HEK293 (cell line): Measurements from ENCODE around the gene PRPH.
A peak's percentile ranks its signal among the peaks of the same experiment; 100 is the strongest.

Experiments used
- CTCF ChIA-PET: fragments of 350-600 bp; formaldehyde crosslinking; extraction: SDS; loops from one replicate; lab custom pipeline; 2021; ENCODE audit warnings: antibody characterized with exemption; lab: Yijun Ruan, JAX
- POLR2A ChIA-PET: fragments of 300-600 bp; formaldehyde crosslinking; extraction: SDS; loops from one replicate; lab custom pipeline; 2020; ENCODE audit warnings: antibody characterized with exemption, inconsistent platforms; lab: Yijun Ruan, JAX
- H3K27ac ChIP-seq: fragments of 200-500 bp; sonication (Bioruptor generic); 2 replicates; pipeline ENCODE4 v1.5.1; 2014; ENCODE audit warnings: low read depth, low read length, control low read depth, inconsistent platforms; ENCODE audit errors: extremely low read depth
- H3K36me3 ChIP-seq, 2 experiments: fragments of 200-500 bp in 1 of 2; sonication (Bioruptor generic) in 1 of 2; 1 replicate in 1 of 2; 2 replicates in 1 of 2; pipeline ENCODE4 v1.5.1; 2014 to 2017; ENCODE audit warnings: inconsistent platforms in 2 of 2, low read length in 2 of 2; ENCODE audit not compliant: control insufficient read depth in 2 of 2, insufficient read depth in 1 of 2
- H3K4me1 ChIP-seq: fragments of 200-500 bp; sonication (Bioruptor generic); 2 replicates; pipeline ENCODE4 v1.5.1; 2014; ENCODE audit warnings: mild to moderate bottlenecking, low read length, inconsistent platforms; ENCODE audit not compliant: control insufficient read depth, insufficient read depth
- H3K4me3 ChIP-seq: 2 replicates; pipeline ENCODE4 v1.5.1; 2011; ENCODE audit warnings: low read depth, mild to moderate bottlenecking, control low read depth, low read length, moderate library complexity
- H3K9me3 ChIP-seq: fragments of 200-500 bp; sonication (Bioruptor generic); 2 replicates; pipeline ENCODE4 v1.5.1; 2014; ENCODE audit warnings: low read depth, low read length, inconsistent platforms; ENCODE audit not compliant: control insufficient read depth, insufficient read depth
- EGR2 ChIP-seq: fragments of 450-650 bp; formaldehyde crosslinking; IDR thresholded peaks from 2 replicates; pipeline ENCODE4 v1.5.1; 2016; ENCODE audit warnings: low read depth, missing biosample characterization, missing genetic modification characterization
- GLIS1 ChIP-seq: fragments of 450-650 bp; formaldehyde crosslinking; IDR thresholded peaks from 2 replicates; pipeline ENCODE4 v1.5.1; 2016; ENCODE audit warnings: missing biosample characterization, missing genetic modification characterization
- MYNN ChIP-seq: fragments of 450-650 bp; formaldehyde crosslinking; IDR thresholded peaks from 2 replicates; pipeline ENCODE4 v1.5.1; 2016; ENCODE audit warnings: missing biosample characterization, missing genetic modification characterization, borderline replicate concordance
- OVOL3 ChIP-seq: fragments of 450-650 bp; formaldehyde crosslinking; IDR thresholded peaks from 2 replicates; pipeline ENCODE4 v1.5.1; 2016; ENCODE audit warnings: missing biosample characterization, missing genetic modification characterization
- PRDM1 ChIP-seq: fragments of 450-650 bp; formaldehyde crosslinking; IDR thresholded peaks from 2 replicates; pipeline ENCODE4; 2016; ENCODE audit warnings: missing biosample characterization, missing genetic modification characterization
- RBAK ChIP-seq: fragments of 450-650 bp; formaldehyde crosslinking; IDR thresholded peaks from 2 replicates; pipeline ENCODE4 v1.5.1; 2016; ENCODE audit warnings: missing biosample characterization, missing genetic modification characterization
- SCRT1 ChIP-seq: fragments of 450-650 bp; formaldehyde crosslinking; IDR thresholded peaks from 2 replicates; pipeline ENCODE4 v1.5.1; 2016; ENCODE audit warnings: missing biosample characterization, missing genetic modification characterization, borderline replicate concordance
- ZBTB1 ChIP-seq: fragments of 450-650 bp; formaldehyde crosslinking; IDR thresholded peaks from 2 replicates; pipeline ENCODE4 v1.5.1; 2016; ENCODE audit warnings: missing biosample characterization, missing genetic modification characterization
- ZBTB48 ChIP-seq: fragments of 450-650 bp; formaldehyde crosslinking; IDR thresholded peaks from 2 replicates; pipeline ENCODE4 v1.5.1; 2016; ENCODE audit warnings: missing biosample characterization, missing genetic modification characterization
- ZNF10 ChIP-seq: fragments of 450-650 bp; formaldehyde crosslinking; IDR thresholded peaks from 2 replicates; pipeline ENCODE4 v1.5.1; 2017; ENCODE audit warnings: missing biosample characterization, missing genetic modification characterization
- ZNF140 ChIP-seq: fragments of 450-650 bp; formaldehyde crosslinking; IDR thresholded peaks from 2 replicates; pipeline ENCODE4 v1.5.1; 2016; ENCODE audit warnings: missing biosample characterization, missing genetic modification characterization
- ZNF155 ChIP-seq: fragments of 450-650 bp; formaldehyde crosslinking; IDR thresholded peaks from 2 replicates; pipeline ENCODE4 v1.5.1; 2016; ENCODE audit warnings: missing biosample characterization, missing genetic modification characterization
- ZNF175 ChIP-seq: fragments of 450-650 bp; formaldehyde crosslinking; IDR thresholded peaks from 2 replicates; pipeline ENCODE4 v1.5.1; 2016; ENCODE audit warnings: missing biosample characterization, missing genetic modification characterization
- ZNF19 ChIP-seq: fragments of 450-650 bp; formaldehyde crosslinking; IDR thresholded peaks from 2 replicates; pipeline ENCODE4; 2016; ENCODE audit warnings: missing biosample characterization, missing genetic modification characterization, low read depth
- ZNF239 ChIP-seq: fragments of 450-650 bp; formaldehyde crosslinking; IDR thresholded peaks from 2 replicates; pipeline ENCODE4 v1.5.1; 2016; ENCODE audit warnings: missing biosample characterization, missing genetic modification characterization
- ZNF302 ChIP-seq: fragments of 450-650 bp; formaldehyde crosslinking; IDR thresholded peaks from 2 replicates; pipeline ENCODE4 v1.5.1; 2016; ENCODE audit warnings: missing biosample characterization, missing genetic modification characterization, low read depth
- ZNF324 ChIP-seq: fragments of 450-650 bp; formaldehyde crosslinking; IDR thresholded peaks from 2 replicates; pipeline ENCODE4 v1.5.1; 2016; ENCODE audit warnings: missing biosample characterization, missing genetic modification characterization
- ZNF335 ChIP-seq: fragments of 450-650 bp; formaldehyde crosslinking; conservative IDR thresholded peaks from 2 replicates; pipeline ENCODE4 v1.5.1; 2016; ENCODE audit warnings: missing biosample characterization, missing genetic modification characterization
- ZNF350 ChIP-seq: fragments of 450-650 bp; formaldehyde crosslinking; IDR thresholded peaks from 2 replicates; pipeline ENCODE4 v1.5.0; 2017; ENCODE audit warnings: missing biosample characterization, mild to moderate bottlenecking, missing genetic modification characterization
- ZNF571 ChIP-seq: fragments of 450-650 bp; formaldehyde crosslinking; IDR thresholded peaks from 2 replicates; pipeline ENCODE4 v1.5.0; 2017; ENCODE audit warnings: missing biosample characterization, missing genetic modification characterization
- ZNF623 ChIP-seq: fragments of 450-650 bp; formaldehyde crosslinking; IDR thresholded peaks from 2 replicates; pipeline ENCODE4 v1.5.1; 2016; ENCODE audit warnings: missing biosample characterization, missing genetic modification characterization
- ZNF837 ChIP-seq: fragments of 450-650 bp; formaldehyde crosslinking; IDR thresholded peaks from 2 replicates; pipeline ENCODE4 v1.5.1; 2016; ENCODE audit warnings: missing biosample characterization, missing genetic modification characterization
- ZSCAN16 ChIP-seq: fragments of 450-650 bp; formaldehyde crosslinking; IDR thresholded peaks from 2 replicates; pipeline ENCODE4 v1.5.1; 2016; ENCODE audit warnings: missing biosample characterization, missing genetic modification characterization
- TF ChIP-seq, protein P1 (sequence below): fragments of 450-650 bp; formaldehyde crosslinking; IDR thresholded peaks from 2 replicates; pipeline ENCODE4 v1.5.1; 2016; ENCODE audit warnings: missing biosample characterization, missing genetic modification characterization
- TF ChIP-seq, protein P2 (sequence below): fragments of 450-650 bp; formaldehyde crosslinking; IDR thresholded peaks from 2 replicates; pipeline ENCODE4 v1.5.1; 2017; ENCODE audit warnings: missing biosample characterization, missing genetic modification characterization
- TF ChIP-seq, protein P3 (sequence below): fragments of 450-650 bp; formaldehyde crosslinking; IDR thresholded peaks from 2 replicates; pipeline ENCODE4 v1.5.1; 2016; ENCODE audit warnings: missing biosample characterization, missing genetic modification characterization, borderline replicate concordance
- TF ChIP-seq, protein P4 (sequence below): fragments of 450-650 bp; formaldehyde crosslinking; IDR thresholded peaks from 2 replicates; pipeline ENCODE4 v1.5.1; 2016; ENCODE audit warnings: missing biosample characterization, missing genetic modification characterization

The PRPH gene

DNA sequence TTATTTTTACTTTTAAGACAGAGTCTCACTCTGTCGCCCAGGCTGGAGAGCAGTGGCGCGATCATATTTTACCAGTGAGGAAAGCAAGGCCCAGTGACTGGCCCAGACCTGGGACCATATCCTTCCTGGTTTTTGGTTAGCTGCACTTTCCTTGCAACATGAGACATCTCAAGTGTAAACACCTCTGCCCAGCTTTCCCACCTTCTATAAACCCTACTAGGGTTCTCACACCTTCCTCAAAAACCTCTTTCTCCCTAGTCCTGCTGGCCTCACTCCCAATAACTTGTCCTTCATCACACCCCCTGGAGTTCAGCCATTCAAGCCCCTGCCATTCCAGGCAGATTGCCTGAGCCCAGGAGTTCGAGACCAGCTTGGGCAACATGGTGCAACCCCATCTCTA, 10.3 kb upstream of the PRPH start:
- ChIA-PET POLR2A (interaction anchor here (1.0 kb wide), 1 partner anchor 63 kb away, joined by 3 read pairs; no protein-coding TSS in a partner anchor), CTCF (interaction anchor here (0.6 to 8.9 kb wide), 13 partner anchors 9 to 477 kb away, joined by 3 to 208 read pairs (median 4); partner anchors contain the start of genes DNAJC22 and PRPH)
- Histone ChIP-seq H3K9me3 (no peaks in the 10 kb centered on the region), H3K36me3 (peaks cover 0 to 3% of the 10 kb centered on the region in 2 experiments; a peak in 1 of 3 replicates), H3K4me3 (no peak overlapping the region), H3K4me1 (peaks cover under 1% of the 10 kb centered on the region; the same call in 1 of the 2 replicates), H3K27ac (no peak overlapping the region; the same call in 1 of the 2 replicates)
- no peak for TF ChIP-seq MYNN
- TF ChIP-seq ZNF239 (tag by site-specific recombination): no peak
- TF ChIP-seq ZSCAN16 (tag by site-specific recombination): no peak
- TF ChIP-seq EGR2 (tag by site-specific recombination): no peak
- TF ChIP-seq ZNF324 (tag by site-specific recombination): no peak
- TF ChIP-seq ZNF302 (tag by site-specific recombination): no peak
- TF ChIP-seq OVOL3 (tag by site-specific recombination): no peak
- TF ChIP-seq ZNF10 (tag by site-specific recombination): no peak
- TF ChIP-seq, protein P1, sequence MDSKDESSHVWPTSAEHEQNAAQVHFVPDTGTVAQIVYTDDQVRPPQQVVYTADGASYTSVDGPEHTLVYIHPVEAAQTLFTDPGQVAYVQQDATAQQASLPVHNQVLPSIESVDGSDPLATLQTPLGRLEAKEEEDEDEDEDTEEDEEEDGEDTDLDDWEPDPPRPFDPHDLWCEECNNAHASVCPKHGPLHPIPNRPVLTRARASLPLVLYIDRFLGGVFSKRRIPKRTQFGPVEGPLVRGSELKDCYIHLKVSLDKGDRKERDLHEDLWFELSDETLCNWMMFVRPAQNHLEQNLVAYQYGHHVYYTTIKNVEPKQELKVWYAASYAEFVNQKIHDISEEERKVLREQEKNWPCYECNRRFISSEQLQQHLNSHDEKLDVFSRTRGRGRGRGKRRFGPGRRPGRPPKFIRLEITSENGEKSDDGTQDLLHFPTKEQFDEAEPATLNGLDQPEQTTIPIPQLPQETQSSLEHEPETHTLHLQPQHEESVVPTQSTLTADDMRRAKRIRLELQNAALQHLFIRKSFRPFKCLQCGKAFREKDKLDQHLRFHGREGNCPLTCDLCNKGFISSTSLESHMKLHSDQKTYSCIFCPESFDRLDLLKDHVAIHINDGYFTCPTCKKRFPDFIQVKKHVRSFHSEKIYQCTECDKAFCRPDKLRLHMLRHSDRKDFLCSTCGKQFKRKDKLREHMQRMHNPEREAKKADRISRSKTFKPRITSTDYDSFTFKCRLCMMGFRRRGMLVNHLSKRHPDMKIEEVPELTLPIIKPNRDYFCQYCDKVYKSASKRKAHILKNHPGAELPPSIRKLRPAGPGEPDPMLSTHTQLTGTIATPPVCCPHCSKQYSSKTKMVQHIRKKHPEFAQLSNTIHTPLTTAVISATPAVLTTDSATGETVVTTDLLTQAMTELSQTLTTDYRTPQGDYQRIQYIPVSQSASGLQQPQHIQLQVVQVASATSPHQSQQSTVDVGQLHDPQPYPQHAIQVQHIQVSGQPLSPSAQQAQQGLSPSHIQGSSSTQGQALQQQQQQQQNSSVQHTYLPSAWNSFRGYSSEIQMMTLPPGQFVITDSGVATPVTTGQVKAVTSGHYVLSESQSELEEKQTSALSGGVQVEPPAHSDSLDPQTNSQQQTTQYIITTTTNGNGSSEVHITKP (tag by site-specific recombination): 0 out of 2 replicates have a peak, but pooled peaks have one; percentile 28
- no peak for TF ChIP-seq ZNF623
- no peak for TF ChIP-seq ZBTB1 (tag by site-specific recombination)
- TF ChIP-seq ZNF571 (tag by site-specific recombination): no peak
- no peak for TF ChIP-seq ZNF155 (tag by site-specific recombination)
- no peak for TF ChIP-seq RBAK (tag by site-specific recombination)
- no peak for TF ChIP-seq SCRT1 (tag by site-specific recombination)
- TF ChIP-seq, protein P2, sequence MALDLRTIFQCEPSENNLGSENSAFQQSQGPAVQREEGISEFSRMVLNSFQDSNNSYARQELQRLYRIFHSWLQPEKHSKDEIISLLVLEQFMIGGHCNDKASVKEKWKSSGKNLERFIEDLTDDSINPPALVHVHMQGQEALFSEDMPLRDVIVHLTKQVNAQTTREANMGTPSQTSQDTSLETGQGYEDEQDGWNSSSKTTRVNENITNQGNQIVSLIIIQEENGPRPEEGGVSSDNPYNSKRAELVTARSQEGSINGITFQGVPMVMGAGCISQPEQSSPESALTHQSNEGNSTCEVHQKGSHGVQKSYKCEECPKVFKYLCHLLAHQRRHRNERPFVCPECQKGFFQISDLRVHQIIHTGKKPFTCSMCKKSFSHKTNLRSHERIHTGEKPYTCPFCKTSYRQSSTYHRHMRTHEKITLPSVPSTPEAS (tag by site-specific recombination): no peak
- TF ChIP-seq ZNF140 (tag by site-specific recombination): no peak
- TF ChIP-seq, protein P3, sequence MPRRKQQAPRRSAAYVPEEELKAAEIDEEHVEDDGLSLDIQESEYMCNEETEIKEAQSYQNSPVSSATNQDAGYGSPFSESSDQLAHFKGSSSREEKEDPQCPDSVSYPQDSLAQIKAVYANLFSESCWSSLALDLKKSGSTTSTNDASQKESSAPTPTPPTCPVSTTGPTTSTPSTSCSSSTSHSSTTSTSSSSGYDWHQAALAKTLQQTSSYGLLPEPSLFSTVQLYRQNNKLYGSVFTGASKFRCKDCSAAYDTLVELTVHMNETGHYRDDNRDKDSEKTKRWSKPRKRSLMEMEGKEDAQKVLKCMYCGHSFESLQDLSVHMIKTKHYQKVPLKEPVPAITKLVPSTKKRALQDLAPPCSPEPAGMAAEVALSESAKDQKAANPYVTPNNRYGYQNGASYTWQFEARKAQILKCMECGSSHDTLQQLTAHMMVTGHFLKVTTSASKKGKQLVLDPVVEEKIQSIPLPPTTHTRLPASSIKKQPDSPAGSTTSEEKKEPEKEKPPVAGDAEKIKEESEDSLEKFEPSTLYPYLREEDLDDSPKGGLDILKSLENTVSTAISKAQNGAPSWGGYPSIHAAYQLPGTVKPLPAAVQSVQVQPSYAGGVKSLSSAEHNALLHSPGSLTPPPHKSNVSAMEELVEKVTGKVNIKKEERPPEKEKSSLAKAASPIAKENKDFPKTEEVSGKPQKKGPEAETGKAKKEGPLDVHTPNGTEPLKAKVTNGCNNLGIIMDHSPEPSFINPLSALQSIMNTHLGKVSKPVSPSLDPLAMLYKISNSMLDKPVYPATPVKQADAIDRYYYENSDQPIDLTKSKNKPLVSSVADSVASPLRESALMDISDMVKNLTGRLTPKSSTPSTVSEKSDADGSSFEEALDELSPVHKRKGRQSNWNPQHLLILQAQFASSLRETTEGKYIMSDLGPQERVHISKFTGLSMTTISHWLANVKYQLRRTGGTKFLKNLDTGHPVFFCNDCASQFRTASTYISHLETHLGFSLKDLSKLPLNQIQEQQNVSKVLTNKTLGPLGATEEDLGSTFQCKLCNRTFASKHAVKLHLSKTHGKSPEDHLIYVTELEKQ (tag by site-specific recombination): no peak
- TF ChIP-seq GLIS1 (tag by site-specific recombination): peak; percentile 48; the same call in 1 of the 2 replicates
- TF ChIP-seq ZNF335 (tag by site-specific recombination): no peak
- TF ChIP-seq, protein P4, sequence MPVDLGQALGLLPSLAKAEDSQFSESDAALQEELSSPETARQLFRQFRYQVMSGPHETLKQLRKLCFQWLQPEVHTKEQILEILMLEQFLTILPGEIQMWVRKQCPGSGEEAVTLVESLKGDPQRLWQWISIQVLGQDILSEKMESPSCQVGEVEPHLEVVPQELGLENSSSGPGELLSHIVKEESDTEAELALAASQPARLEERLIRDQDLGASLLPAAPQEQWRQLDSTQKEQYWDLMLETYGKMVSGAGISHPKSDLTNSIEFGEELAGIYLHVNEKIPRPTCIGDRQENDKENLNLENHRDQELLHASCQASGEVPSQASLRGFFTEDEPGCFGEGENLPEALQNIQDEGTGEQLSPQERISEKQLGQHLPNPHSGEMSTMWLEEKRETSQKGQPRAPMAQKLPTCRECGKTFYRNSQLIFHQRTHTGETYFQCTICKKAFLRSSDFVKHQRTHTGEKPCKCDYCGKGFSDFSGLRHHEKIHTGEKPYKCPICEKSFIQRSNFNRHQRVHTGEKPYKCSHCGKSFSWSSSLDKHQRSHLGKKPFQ (tag by site-specific recombination): peak; percentile 94
- TF ChIP-seq ZNF837 (tag by site-specific recombination): no peak
- TF ChIP-seq ZNF19 (tag by site-specific recombination): no peak
- TF ChIP-seq ZBTB48: no peak
- no peak for TF ChIP-seq ZNF350 (tag by site-specific recombination)
- no peak for TF ChIP-seq ZNF175 (tag by site-specific recombination)
- TF ChIP-seq PRDM1 (tag by site-specific recombination): peak; percentile 78
